ENCODE measurements around the gene IL17REL.

- TF ChIP-seq CTCF (IDR thresholded peaks at IDR 0.05; ENCODE audit: low read length) (no peak), EZH2 (IDR thresholded peaks at IDR 0.05; ENCODE audit: borderline replicate concordance, low read length) (no peak)
These were observed 44.9 kb upstream of the IL17REL start for GRCh38 chr22:50057278-50058060.

All from OCI-LY1 (cell line).